Measurements from ENCODE around the gene DENND2A. TPM values are rescaled to one million over a fixed set of nuclear protein-coding genes. Genes with fewer than 3 reads are reported as not detected.

Gene DENND2A
- total RNA-seq, 2 donors from 2014 or later: 7.4 to 9.2 TPM

DNA sequence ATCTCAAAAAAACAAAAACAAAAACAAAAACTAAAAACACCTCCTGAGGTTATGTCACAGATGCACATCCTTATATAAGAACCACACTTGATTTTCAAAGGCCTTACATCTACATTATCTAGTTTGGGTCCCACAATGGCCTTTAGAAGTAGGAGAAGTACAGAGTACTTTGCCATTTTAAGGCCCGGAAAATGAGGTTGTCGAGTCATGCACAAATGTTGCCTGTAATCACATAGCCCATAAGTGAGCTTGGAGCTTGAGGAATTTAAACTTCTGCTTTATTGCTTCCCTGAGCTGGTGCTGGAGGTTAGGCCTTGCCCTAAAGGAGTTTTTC, 151.6 kb downstream of the DENND2A start:
- H3K36me3 ChIP-seq: no peaks in the 10 kb centered on the region
- H3K27ac ChIP-seq: no peak overlapping the region
- TF ChIP-seq CTCF (IDR thresholded peaks at IDR 0.05): no peak
- H3K9me3 ChIP-seq: no peaks in the 10 kb centered on the region
- peak overlapping the region in 1 of 2 donors; percentile 19 for H3K9ac ChIP-seq (ENCODE audit: low read depth in 2 of 2, low read length in 2 of 2)
- no peaks in the 10 kb centered on the region for H3K4me1 ChIP-seq
- no peak overlapping the region for H3K4me3 ChIP-seq
- intact Hi-C loops (cut with DNase I): no loop called here
- no peak for DNase-seq
- H3K27me3 ChIP-seq: no peaks in the 10 kb centered on the region

DNA sequence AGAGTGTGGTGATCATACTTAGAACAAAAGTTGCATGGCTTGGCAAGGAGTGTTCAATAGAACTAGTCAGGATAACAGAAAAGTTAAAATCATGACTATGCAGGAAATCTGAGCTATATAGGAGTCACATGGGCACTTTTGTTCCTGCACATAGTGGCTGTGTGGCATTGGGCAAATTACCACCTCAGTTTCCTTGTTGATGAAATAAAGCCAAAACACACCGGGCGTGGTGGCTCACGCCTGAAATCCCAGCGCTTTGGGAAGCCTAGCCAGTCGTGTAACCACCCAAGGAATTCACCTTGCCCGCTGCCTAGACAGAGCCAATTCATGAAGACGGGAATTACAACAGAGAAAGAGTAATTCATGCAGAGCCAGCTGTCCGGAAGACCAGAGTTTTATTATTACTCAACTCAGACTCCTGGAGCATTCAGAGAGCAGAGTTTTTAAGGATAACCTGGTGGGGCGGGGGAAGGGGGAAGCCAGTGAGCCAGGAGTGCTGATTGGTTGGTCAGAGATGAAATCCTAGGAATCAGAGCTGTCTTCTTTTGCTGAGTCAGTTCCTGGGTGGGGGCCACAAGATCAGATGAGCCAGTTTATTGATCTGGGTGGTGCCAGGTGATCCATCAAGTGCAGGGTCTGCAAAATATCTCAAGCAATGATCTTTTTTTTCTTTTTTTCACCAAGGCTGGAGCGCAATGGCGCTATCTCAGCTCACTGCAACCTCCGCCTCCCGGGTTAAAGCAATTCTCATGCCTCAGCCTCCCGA, 154.9 kb downstream of the DENND2A start:
- no peaks in the 10 kb centered on the region for H3K4me1 ChIP-seq
- intact Hi-C loops (cut with DNase I): no loop called here

GRCh38 chr7:140484951-140485499, 155.6 kb downstream of the DENND2A start:
- TF ChIP-seq CTCF (IDR thresholded peaks at IDR 0.05): no peak
- Histone ChIP-seq H3K4me1 (no peaks in the 10 kb centered on the region), H3K27ac (peak overlapping the region; percentile 54), H3K27me3 (no peaks in the 10 kb centered on the region), H3K4me3 (no peak overlapping the region), H3K9me3 (no peaks in the 10 kb centered on the region), H3K9ac (ENCODE audit: low read depth in 2 of 2, low read length in 2 of 2) (peak overlapping the region in 1 of 2 donors; percentile 7), H3K36me3 (no peaks in the 10 kb centered on the region)
- no peak for DNase-seq
- intact Hi-C loops (cut with DNase I): no loop called here

More for the DNA sequence above, 154.9 kb downstream of the DENND2A start:
- Histone ChIP-seq H3K27me3 (no peaks in the 10 kb centered on the region), H3K36me3 (no peaks in the 10 kb centered on the region), H3K9ac (ENCODE audit: low read depth in 2 of 2, low read length in 2 of 2) (peak overlapping the region in 1 of 2 donors; percentile 7), H3K27ac (peak overlapping the region; percentile 54), H3K9me3 (no peaks in the 10 kb centered on the region), H3K4me3 (no peak overlapping the region)
- TF ChIP-seq CTCF (IDR thresholded peaks at IDR 0.05): no peak
- peak; percentile 75 for DNase-seq

DNA sequence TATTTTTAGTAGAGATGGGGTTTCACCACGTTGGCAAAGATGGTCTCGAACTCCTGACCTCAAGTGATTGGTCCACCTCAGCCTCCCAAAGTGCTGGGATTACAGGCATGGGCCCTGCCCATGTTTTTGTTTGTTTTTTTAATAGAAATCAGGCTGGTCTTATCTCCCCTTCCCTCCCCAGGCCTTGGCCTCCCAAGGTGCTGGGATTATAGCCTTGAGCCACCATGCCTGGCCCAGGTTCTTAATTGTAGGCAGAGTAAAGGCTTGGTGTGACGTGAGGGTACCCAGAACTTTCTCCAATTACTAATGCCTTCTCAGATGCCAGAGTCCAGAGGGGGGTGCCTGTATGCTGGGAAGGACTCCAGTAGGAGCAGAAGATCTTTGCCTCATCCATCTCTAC, 156.1 kb downstream of the DENND2A start:
- Histone ChIP-seq H3K9ac (ENCODE audit: low read depth in 2 of 2, low read length in 2 of 2) (no peak overlapping the region), H3K27me3 (no peaks in the 10 kb centered on the region), H3K4me3 (no peak overlapping the region), H3K9me3 (no peaks in the 10 kb centered on the region), H3K36me3 (no peaks in the 10 kb centered on the region), H3K4me1 (no peaks in the 10 kb centered on the region), H3K27ac (no peak overlapping the region)
- no peak for DNase-seq
- no peak for TF ChIP-seq CTCF (IDR thresholded peaks at IDR 0.05)
- intact Hi-C loops (cut with DNase I): no loop called here

GRCh38 chr7:140479739-140480084, 160.9 kb downstream of the DENND2A start:
- Histone ChIP-seq H3K27ac (peak overlapping the region; percentile 99), H3K9ac (ENCODE audit: low read depth in 2 of 2, low read length in 2 of 2) (peak overlapping the region; percentile 0 to 96), H3K4me1 (peaks cover 7% of the 10 kb centered on the region), H3K27me3 (no peaks in the 10 kb centered on the region), H3K36me3 (no peaks in the 10 kb centered on the region), H3K4me3 (peak overlapping the region; percentile 93), H3K9me3 (no peaks in the 10 kb centered on the region)
- no peak for DNase-seq
- intact Hi-C loops (cut with DNase I): loop anchor here (5.0 kb wide), 1 partner anchor 173 kb away; no protein-coding TSS in a partner anchor
- TF ChIP-seq CTCF (IDR thresholded peaks at IDR 0.05): no peak
